Liver (tissue), 3 donors: Measurements from ENCODE around the gene ASH1L.

Experiments
- CTCF ChIP-seq: fragments of 150-350 bp; IDR thresholded peaks from 2 replicates; pipeline ENCODE4 v1.5.1; 2017; ENCODE audit warnings: improper control_type of control experiment, low read depth, low read length; ENCODE audit not compliant: missing input control
- GABPA ChIP-seq, 2 donors: IDR thresholded peaks in 1 of 2; conservative IDR thresholded peaks in 1 of 2; 2 replicates each; pipeline ENCODE4 v1.6.1; 2016; ENCODE audit warnings: antibody characterized with exemption in 2 of 2, mild to moderate bottlenecking in 1 of 2, moderate library complexity in 1 of 2
- JUND ChIP-seq, 2 donors: IDR thresholded peaks; 2 replicates each; pipeline ENCODE4 v1.6.1; 2016; ENCODE audit warnings: antibody characterized with exemption in 2 of 2
- MAX ChIP-seq: IDR thresholded peaks from 2 replicates; pipeline ENCODE4 v1.6.1; 2016; ENCODE audit warnings: antibody characterized with exemption
- RAD21 ChIP-seq, 2 donors: IDR thresholded peaks; 2 replicates each; pipeline ENCODE4 v1.6.1; 2016; ENCODE audit warnings: antibody characterized with exemption in 2 of 2, mild to moderate bottlenecking in 2 of 2
- REST ChIP-seq: IDR thresholded peaks from 2 replicates; pipeline ENCODE4 v1.6.1; 2016; ENCODE audit warnings: antibody characterized with exemption, mild to moderate bottlenecking
- RXRA ChIP-seq, 2 donors: IDR thresholded peaks; 2 replicates each; pipeline ENCODE4 v1.6.1; 2017 to 2018; ENCODE audit warnings: antibody characterized with exemption in 2 of 2, mild to moderate bottlenecking in 1 of 2
- SP1 ChIP-seq: IDR thresholded peaks from 2 replicates; pipeline ENCODE4 v1.6.1; 2018; ENCODE audit warnings: antibody characterized with exemption, mild to moderate bottlenecking
- TAF1 ChIP-seq: conservative IDR thresholded peaks from 2 replicates; pipeline ENCODE4 v1.6.1; 2016; ENCODE audit warnings: antibody characterized with exemption, mild to moderate bottlenecking
- YY1 ChIP-seq: IDR thresholded peaks from 2 replicates; pipeline ENCODE4 v1.6.1; 2016; ENCODE audit warnings: antibody characterized with exemption, mild to moderate bottlenecking
- ZBTB33 ChIP-seq: IDR thresholded peaks from 2 replicates; pipeline ENCODE4 v1.6.1; 2016; ENCODE audit warnings: antibody characterized with exemption
- donor health status: healthy.
- donor health status: healthy.

- no peak for TF ChIP-seq CTCF
- TF ChIP-seq ZBTB33 = no peak
- no peak for TF ChIP-seq RAD21 (IDR thresholded peaks at IDR 0.05)
- no peak for TF ChIP-seq RXRA (IDR thresholded peaks at IDR 0.05)
- no peak for TF ChIP-seq JUND (IDR thresholded peaks at IDR 0.05)
- TF ChIP-seq YY1 = no peak
- TF ChIP-seq TAF1 = no peak
- no peak for TF ChIP-seq GABPA (IDR thresholded peaks at IDR 0.05 in 1 of 2, conservative IDR thresholded peaks at IDR 0.05 in 1 of 2)
- TF ChIP-seq MAX = no peak
- no peak for TF ChIP-seq REST
- TF ChIP-seq SP1 = no peak
Measured at GRCh38 chr1:155352631-155353030, 210.0 kb downstream of the ASH1L start.
